Activated T-cell treated with anti-CD3 and anti-CD28 coated beads, Interleukin-2, amount 50 U/mL, for 24 hours (primary cell): ENCODE measurements around the gene HPN.
A peak's percentile ranks its signal among the peaks of the same experiment; 100 is the strongest.
"Not testable (repeated sequence)": the region's sequence is repeated elsewhere in the genome, so short reads cannot be mapped to it uniquely, and the experiment has no call there.

Experiments
- DNase-seq: peaks from one replicate; pipeline ENCODE4 v3.0.0-alpha.2; 2020
- H3K27ac Mint-ChIP-seq: 2 replicates; pipeline ENCODE4 v1.8.0; 2020; ENCODE audit warnings: mild to moderate bottlenecking, mixed read lengths
- H3K27me3 Mint-ChIP-seq: 2 replicates; pipeline ENCODE4 v1.8.0; 2020; ENCODE audit warnings: mixed read lengths
- H3K36me3 Mint-ChIP-seq: 2 replicates; pipeline ENCODE4 v1.8.0; 2020; ENCODE audit warnings: low read depth, mixed read lengths
- H3K4me1 Mint-ChIP-seq: 2 replicates; pipeline ENCODE4 v1.8.0; 2020; ENCODE audit warnings: low read depth, mixed read lengths
- H3K4me3 Mint-ChIP-seq: 2 replicates; pipeline ENCODE4 v1.8.0; 2020; ENCODE audit warnings: mild to moderate bottlenecking, moderate library complexity, mixed read lengths
- H3K9me3 Mint-ChIP-seq: 2 replicates; pipeline ENCODE4 v1.8.0; 2020; ENCODE audit warnings: mixed read lengths

HPN gene

DNA sequence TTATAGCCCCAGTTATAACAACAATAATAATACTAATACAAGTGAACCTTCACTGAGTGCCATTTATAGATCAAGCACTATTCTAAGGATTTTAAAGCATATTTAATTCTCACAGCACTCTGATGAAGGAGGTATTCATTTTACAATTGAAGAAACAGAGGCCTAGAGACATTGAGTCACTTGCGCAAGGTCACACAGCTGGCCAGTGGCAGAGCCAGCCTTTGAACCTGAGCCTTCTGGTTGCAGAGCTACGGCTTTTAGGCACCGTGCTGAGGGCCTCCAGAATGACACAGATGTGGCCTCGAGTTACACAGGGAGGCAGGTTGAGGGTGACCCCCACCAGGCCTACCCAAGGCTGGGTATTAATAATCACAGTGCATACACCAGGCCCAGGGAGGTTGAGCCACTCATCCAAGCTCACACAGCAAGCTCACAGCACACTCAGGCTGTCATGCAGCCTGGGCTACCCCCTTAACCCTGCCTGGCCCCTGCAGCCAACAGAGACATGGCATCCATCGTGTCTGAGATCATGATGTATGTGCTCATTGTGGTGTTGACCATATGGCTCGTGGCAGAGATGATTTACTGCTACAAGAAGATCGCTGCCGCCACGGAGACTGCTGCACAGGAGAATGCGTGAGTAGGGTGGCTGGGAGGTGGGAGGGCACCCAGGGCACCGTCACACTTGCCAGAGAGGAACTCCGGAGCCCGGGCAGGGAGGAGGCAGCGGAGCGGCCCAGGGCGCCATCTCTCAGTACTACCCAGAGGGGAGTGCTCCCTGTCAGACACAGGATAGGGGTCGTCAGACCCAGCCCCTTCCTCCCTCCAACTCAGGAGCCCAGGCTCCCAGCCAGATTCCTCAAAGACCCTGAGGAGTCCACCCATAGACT lies 2.7 kb upstream of the HPN start:
- peaks cover 18% of the 10 kb centered on the region for H3K4me1 Mint-ChIP-seq
- H3K27me3 Mint-ChIP-seq, result peaks cover 9% of the 10 kb centered on the region
- no peak for DNase-seq
- no peak overlapping the region for H3K4me3 Mint-ChIP-seq
- peak overlapping the region; percentile 22 for H3K27ac Mint-ChIP-seq
- no peaks in the 10 kb centered on the region for H3K36me3 Mint-ChIP-seq
- H3K9me3 Mint-ChIP-seq, result no peaks in the 10 kb centered on the region

DNA sequence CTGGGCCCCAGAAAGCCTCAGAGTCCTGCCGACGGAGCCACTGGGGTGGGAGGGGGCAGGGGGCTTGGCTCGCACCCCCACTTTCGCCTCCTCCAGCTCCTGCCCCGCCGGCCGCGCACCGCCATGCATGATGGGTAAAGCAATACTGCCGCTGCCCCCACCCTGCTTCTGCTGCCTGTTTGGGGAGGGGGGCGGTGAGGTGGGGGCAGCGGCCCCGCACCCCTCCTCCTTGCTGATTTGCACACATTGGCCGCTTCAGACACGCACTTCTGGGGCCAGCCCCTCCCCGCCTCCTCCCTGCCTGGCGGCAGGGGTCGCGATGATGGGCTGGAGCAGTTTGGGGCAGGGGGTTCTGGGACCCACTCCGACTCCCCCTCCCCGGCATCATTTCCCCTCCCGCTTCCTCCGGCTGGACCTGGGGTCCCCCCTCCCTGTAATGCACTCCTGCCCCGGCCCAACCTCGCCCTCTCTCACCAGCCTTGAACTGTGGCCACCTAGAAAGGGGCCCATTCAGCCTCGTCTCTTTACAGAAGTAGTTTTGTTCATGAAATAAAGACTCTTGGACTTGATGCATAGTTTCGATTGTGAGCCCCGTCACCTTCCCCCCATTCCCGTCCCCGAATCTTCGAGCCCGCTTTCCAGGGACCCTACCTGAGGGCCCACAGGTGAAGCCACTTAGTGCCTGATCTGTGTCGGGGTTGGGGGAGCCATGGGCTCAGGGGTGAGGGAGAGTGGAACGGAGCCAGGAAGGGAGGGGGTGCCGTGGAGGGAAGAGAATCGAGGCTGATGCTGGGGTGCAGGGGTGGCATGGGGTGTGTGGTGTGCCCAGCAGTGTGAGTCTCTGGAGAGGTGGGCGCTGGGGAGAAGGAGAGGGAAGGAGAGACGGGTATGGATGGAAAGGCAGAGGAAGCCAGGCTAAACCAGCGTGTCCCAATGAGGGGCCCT lies 1.4 kb upstream of the HPN start:
- peak; percentile 36 for DNase-seq
- H3K4me3 Mint-ChIP-seq, result peak overlapping the region; percentile 42
- H3K27ac Mint-ChIP-seq, result peak overlapping the region; percentile 58
- peaks cover 9% of the 10 kb centered on the region for H3K27me3 Mint-ChIP-seq
- peaks cover 22% of the 10 kb centered on the region for H3K4me1 Mint-ChIP-seq
- no peaks in the 10 kb centered on the region for H3K9me3 Mint-ChIP-seq
- no peaks in the 10 kb centered on the region for H3K36me3 Mint-ChIP-seq

DNA sequence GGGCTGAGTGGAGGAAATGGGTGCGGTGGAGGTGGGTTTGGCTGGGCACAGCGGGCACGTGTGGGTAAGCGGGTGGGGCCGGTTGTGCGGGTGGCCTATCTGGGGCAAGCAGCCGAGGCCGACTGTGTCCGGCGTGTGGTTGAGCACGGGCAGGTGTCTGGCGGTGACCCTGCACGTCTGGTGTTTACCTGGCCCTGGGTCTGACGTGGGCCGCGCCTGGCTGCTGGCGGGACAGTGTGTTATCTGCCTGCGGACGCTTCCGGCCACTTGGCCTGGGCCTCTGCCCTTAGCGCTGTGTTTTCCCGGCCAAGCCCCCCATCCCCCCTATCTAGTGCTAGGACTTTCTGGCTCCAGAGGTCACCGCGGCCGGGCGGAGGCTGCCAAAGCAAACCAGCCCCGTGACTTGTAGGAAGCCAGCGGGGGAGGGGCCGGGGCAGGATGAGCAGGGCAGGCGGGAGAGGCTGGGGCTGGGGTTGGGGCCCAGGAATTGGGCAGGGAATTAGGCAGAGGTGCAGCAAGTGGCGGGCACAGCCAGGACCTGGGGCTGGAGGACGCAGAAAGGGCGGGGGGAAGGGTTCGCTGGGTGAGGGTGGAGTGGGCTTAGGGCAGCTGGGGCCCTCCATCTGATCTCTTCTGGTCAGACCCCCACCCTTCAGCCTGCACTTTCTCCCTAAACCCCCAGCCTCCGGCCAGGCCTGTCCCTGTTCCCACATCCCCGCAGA lies 534 bp upstream of the HPN start:
- H3K27me3 Mint-ChIP-seq, result peaks cover 9% of the 10 kb centered on the region

DNA sequence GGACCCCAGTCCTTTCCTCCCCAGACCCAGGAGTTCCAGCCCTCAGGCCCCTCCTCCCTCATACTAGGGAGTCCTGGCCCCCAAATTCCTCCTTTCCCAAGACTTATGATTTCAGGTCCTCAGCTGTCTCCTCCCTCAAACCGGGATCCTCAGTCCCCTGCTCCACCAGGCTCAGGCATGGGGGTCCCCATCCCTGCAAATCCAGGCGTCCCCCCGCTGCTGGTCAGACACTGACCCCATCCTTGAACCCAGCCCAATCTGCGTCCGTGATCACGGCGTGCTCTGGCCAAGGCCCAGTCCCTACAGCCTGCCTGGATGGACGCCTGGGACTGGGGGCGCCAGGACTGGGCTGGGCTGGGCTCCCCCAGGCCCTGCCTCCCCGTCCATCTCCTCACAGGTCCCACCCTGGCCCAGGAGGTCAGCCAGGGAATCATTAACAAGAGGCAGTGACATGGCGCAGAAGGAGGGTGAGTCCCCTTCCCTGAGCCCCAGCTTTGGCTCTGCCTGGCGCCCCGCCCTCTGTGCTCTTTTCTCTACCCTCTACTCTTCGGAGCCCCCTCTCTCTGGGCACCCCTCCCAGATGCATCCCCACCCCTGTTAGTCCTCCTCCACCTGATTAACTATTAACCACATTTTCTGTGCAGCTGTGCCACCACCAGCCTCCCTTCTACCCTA lies 672 bp downstream of the HPN start:
- no peaks in the 10 kb centered on the region for H3K36me3 Mint-ChIP-seq
- peaks cover 30% of the 10 kb centered on the region for H3K4me1 Mint-ChIP-seq
- DNase-seq, result no peak
- H3K9me3 Mint-ChIP-seq, result no peaks in the 10 kb centered on the region
- H3K27me3 Mint-ChIP-seq, result peaks cover 9% of the 10 kb centered on the region
- H3K27ac Mint-ChIP-seq, result peak overlapping the region; percentile 59
- H3K4me3 Mint-ChIP-seq, result no peak overlapping the region

More for the DNA sequence above, 534 bp upstream of the HPN start:
- Mint-ChIP-seq H3K27ac (peak overlapping the region; percentile 58), H3K4me3 (peak overlapping the region; percentile 42), H3K36me3 (no peaks in the 10 kb centered on the region), H3K9me3 (no peaks in the 10 kb centered on the region), H3K4me1 (peaks cover 30% of the 10 kb centered on the region)
- peak; percentile 63 for DNase-seq

DNA sequence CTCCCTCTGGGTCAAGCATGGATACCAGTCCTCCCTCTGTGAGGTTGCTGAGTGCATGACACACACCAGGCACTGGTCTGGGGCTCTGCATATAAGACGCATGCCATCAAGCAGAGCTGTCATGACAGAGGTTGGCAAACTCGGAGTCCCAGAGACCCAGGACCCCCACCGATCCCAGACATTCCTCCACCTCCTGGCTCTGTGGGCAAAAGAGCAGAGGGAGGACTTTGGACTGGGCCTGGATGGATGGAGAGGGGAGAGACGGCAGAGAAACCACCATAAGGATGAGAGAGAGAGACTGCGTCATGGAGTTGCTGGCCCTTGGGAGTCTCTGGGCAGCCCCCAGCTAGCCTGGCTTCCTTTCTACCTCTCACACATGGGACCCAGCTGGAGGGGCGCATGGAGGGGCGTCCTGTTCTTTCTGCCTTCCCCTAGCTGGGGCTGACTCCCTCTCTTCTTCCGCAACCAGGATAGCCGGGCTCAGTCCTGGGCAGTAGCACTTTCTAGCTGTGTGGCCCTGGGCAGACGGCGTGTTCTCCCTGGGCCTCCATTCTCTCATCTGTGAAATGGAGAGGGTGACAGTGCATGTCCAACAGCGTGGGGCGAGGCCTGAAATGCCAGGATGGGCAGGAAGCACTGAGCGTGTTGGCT lies 1.6 kb downstream of the HPN start:
- DNase-seq, result no peak
- no peaks in the 10 kb centered on the region for H3K36me3 Mint-ChIP-seq
- H3K27me3 Mint-ChIP-seq, result peaks cover 9% of the 10 kb centered on the region
- H3K4me3 Mint-ChIP-seq, result no peak overlapping the region
- peaks cover 30% of the 10 kb centered on the region for H3K4me1 Mint-ChIP-seq
- no peak overlapping the region for H3K27ac Mint-ChIP-seq
- no peaks in the 10 kb centered on the region for H3K9me3 Mint-ChIP-seq

DNA sequence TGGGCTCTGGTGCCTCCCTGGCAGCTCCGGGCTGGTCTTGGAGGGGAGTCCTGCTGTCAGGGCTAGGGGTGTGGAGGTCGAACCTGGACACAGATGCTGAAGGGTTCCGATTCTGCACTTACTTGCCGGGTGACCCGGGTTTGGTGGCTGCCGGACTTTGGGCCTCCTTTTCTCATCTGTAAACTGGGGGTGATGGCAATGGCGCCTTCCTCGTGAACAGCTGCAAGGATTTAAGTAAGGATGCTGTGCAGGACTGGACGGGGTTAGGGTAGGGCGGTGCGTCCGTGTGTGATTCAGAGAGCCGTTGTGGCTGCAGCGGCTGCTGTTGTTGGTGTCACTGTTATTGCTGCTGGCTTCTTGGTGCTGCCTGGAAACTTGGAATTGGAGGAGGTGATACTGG lies 2.4 kb downstream of the HPN start:
- no peaks in the 10 kb centered on the region for H3K9me3 Mint-ChIP-seq
- H3K4me3 Mint-ChIP-seq, result no peak overlapping the region
- peaks cover 30% of the 10 kb centered on the region for H3K4me1 Mint-ChIP-seq
- peaks cover 9% of the 10 kb centered on the region for H3K27me3 Mint-ChIP-seq
- H3K27ac Mint-ChIP-seq, result no peak overlapping the region
- DNase-seq, result no peak
- no peaks in the 10 kb centered on the region for H3K36me3 Mint-ChIP-seq

DNA sequence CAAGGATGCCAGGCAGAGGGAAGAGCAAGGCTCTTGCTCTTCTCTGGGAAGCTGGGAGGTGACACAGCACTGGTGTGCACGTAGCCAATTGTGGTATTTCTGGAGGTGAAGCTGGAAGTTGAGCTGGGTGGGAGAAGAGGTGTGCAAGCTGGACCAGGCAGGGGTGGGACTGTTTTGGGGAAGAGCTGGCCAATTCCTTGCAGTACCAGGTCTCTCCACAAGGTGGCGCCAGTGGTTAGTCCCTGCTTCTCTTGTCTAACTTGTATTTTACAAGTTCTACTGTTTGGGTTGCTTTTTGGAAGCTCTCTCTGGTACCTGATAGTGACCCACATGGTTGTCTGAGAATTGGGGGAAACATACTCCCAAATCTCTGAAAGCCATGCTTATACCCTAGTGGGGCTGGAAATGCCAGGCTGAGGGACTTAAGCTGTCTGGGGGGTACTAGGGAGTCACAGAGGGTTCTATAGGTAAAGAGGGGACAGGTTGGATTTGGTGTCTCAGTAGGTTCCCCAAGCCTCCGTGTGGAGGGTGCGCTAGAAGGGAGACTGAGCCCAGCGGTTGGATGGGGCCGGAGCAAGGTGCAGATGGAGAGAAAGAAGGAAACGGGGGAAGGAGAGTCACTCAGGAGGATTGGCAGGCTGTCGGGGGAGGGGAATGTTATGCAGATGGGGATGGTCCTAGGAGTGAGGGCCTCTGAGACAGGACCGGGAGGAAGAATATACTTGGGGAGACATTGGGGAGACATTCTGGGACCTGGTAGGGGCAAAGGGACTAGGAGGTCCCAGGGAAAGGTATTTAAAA lies 3.0 kb downstream of the HPN start:
- Mint-ChIP-seq H3K27me3 (peaks cover 9% of the 10 kb centered on the region), H3K4me1 (peaks cover 27% of the 10 kb centered on the region), H3K4me3 (no peak overlapping the region), H3K36me3 (no peaks in the 10 kb centered on the region), H3K27ac (no peak overlapping the region), H3K9me3 (no peaks in the 10 kb centered on the region)
- peak; percentile 75 for DNase-seq

DNA sequence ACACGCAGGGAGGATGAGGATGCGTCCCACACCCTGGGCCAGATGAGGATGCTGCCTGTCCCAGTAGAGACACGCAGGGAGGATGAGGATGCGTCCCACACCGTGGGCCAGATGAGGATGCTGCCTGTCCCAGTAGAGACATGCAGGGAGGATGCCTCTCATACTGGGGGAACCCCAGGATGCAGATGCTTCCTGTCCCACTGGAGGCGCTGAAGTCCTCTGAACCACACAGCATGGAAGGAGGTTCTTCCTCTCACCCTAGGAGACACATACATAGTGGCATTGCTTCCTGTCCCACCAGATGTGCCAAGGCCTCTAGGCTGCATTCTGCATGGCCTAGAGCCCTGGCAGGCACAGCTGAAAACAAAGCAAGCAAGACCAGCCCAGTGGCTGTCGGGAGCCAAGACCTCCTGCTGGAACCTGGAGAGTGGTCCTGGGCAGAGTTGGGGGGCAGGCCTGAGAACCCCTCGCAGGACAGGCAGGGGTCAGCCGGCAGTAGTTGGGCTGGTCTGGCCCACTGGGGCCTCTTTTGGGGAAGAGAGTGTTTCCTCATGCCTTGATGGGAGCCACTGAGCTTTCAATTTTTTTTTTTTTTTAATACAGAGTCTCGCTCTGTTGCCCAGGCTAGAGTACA lies 4.3 kb downstream of the HPN start:
- Mint-ChIP-seq H3K27ac (no peak overlapping the region), H3K4me1 (peaks cover 20% of the 10 kb centered on the region), H3K4me3 (no peak overlapping the region), H3K9me3 (no peaks in the 10 kb centered on the region), H3K36me3 (no peaks in the 10 kb centered on the region), H3K27me3 (peaks cover 2% of the 10 kb centered on the region)
- peak; percentile 52 for DNase-seq

DNA sequence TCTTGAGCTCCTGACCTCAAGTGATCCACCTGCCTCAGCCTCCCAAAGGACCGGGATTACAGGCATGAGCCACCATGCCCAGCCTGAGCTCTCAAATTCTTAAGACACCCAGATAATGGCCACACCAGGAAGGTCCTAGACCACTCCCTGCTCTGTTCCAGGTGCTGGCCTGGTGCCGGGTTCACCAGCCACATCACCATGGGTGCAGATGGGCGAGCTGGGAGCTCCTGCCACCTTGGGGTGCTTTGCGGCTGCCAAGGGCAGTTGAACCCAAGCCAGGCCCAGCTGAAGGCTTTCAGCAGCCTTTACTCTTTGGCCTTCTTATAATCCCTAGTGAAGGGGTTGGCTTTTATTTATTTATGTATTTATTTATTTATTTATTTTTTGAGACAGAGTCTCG lies 4.9 kb downstream of the HPN start:
- Mint-ChIP-seq H3K27me3 (no peaks in the 10 kb centered on the region), H3K27ac (no peak overlapping the region), H3K4me3 (no peak overlapping the region), H3K9me3 (no peaks in the 10 kb centered on the region), H3K36me3 (no peaks in the 10 kb centered on the region), H3K4me1 (peaks cover 15% of the 10 kb centered on the region)
- DNase-seq, result no peak

DNA sequence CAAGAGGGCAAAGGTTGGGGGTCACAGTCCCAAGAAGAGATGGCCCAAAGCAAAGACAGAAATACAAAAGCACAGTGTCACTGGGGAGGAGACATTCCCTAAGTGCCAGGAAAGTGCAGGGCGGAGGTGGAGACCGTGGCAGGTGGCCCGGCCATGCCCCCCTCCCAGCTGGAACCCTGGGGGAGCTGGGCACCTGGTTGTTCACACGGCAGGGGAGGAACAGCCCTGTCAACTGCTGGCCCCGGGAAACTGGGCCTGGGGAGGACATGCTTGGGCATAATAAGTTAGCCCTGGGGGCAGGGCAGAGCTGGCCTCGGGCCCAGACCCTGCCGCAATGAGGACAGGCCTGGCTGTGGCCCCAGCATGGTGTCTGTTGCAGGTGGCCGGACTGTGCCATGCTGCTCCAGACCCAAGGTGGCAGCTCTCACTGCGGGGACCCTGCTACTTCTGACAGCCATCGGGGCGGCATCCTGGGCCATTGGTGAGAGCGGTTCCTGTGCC lies 7.4 kb downstream of the HPN start:
- no peak overlapping the region for H3K27ac Mint-ChIP-seq
- peaks cover 12% of the 10 kb centered on the region for H3K4me1 Mint-ChIP-seq
- no peak overlapping the region for H3K4me3 Mint-ChIP-seq
- H3K27me3 Mint-ChIP-seq, result no peaks in the 10 kb centered on the region
- H3K9me3 Mint-ChIP-seq, result no peaks in the 10 kb centered on the region
- H3K36me3 Mint-ChIP-seq, result no peaks in the 10 kb centered on the region
- DNase-seq, result no peak

DNA sequence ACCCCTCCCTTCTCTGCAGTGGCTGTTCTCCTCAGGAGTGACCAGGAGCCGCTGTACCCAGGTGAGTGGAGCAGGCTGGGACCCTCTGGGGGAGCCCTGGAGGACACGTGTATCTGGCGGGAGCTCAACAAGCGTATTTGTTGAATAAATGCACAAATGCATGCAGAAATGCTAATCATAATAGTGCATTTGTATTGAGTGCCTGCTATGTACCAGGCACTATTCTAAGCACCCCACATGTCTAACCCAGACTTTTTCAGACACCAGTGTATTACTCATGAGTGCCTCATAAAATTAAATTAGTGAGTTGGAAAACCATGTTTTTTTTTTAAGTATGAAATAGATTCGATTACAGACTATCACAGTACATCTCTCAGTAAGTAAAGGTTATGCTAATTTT lies 7.9 kb downstream of the HPN start:
- Mint-ChIP-seq H3K27me3 (no peaks in the 10 kb centered on the region), H3K27ac (no peak overlapping the region), H3K4me1 (peaks cover 10% of the 10 kb centered on the region), H3K36me3 (no peaks in the 10 kb centered on the region), H3K9me3 (no peaks in the 10 kb centered on the region), H3K4me3 (no peak overlapping the region)
- DNase-seq, result no peak

DNA sequence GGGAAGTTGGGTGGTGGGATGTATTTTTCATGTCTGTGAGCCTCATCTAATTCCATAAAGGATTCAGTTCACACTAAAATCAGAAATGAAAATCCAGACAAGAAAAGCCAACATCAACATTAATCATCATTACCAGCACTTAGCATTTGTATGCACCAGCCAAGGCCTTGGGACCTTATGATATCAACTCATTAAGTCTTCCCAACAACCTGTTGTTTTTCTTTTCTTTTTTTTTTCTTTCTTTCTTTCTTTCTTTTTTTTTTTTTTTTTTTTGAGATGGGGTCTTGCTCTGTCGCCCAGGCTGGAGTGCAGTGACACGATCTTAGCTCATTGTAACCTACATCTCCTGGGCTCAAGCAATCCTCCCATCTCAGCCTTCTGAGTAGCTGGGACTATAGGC lies 9.1 kb downstream of the HPN start:
- not testable (repeated sequence) for DNase-seq, H3K9me3 Mint-ChIP-seq, H3K27ac Mint-ChIP-seq, H3K4me3 Mint-ChIP-seq, H3K27me3 Mint-ChIP-seq, H3K4me1 Mint-ChIP-seq, H3K36me3 Mint-ChIP-seq
